HCT116 (cell line): ENCODE measurements around the gene IGLL5. TPM values are rescaled to one million over a fixed set of nuclear protein-coding genes. Genes with fewer than 3 reads are reported as not detected.
A peak's percentile ranks its signal among the peaks of the same experiment; 100 is the strongest.

Experiments used
- ATAC-seq: fragments of 200-7000 bp; cut with Tn5 transposase; 2 replicates; pipeline ENCODE4 v1.9.1; 2020; ENCODE audit warnings: mild to moderate bottlenecking, moderate library complexity
- BruUV-seq: library from RNA; stranded (reverse); fragments of 400-500 nt; replicated peaks from 2 replicates; lab custom pipeline; 2021; lab: Mats Ljungman, UMichigan
- CTCF ChIA-PET: fragments of 300-600 bp; sonication (Branson Sonifier 250); formaldehyde crosslinking; loops from one replicate; lab custom pipeline; 2021; ENCODE audit warnings: antibody characterized with exemption; lab: Charles Lee
- POLR2A ChIA-PET: fragments of 300-600, 350-600 bp; sonication (Branson Sonifier 250); formaldehyde crosslinking; loops from one replicate; lab custom pipeline; 2021; ENCODE audit warnings: antibody characterized with exemption; lab: Charles Lee
- RAD21 ChIA-PET, 2 experiments: fragments of 300-600 bp; sonication (Branson Sonifier 250); formaldehyde crosslinking; loops; one replicate each; lab custom pipeline; 2023; ENCODE audit warnings: low total read pairs in 2 of 2; ENCODE audit not compliant: uncharacterized antibody in 2 of 2, unreplicated experiment in 2 of 2, low non-redundant PET in 1 of 2; lab: Charles Lee
- DNase-seq: peaks from one replicate; pipeline ENCODE4 v3.0.0-alpha.2; 2010; ENCODE audit warnings: low read depth, low spot score
- H2AFZ ChIP-seq: fragments of 200-600 bp; shearing (Covaris generic), sonication (generic); 2 replicates; pipeline ENCODE4 v1.6.1; 2017; ENCODE audit warnings: low read depth, mixed run types, mixed read lengths, antibody characterized with exemption, low read length; ENCODE audit not compliant: poor library complexity, severe bottlenecking
- H3K27ac ChIP-seq: 2 replicates; pipeline ENCODE4 v1.5.1; 2012; ENCODE audit warnings: low read depth, low read length
- H3K27me3 ChIP-seq: fragments of 200-600 bp; sonication (generic); 2 replicates; pipeline ENCODE4 v1.6.1; 2016; ENCODE audit warnings: mixed run types, low read length, mixed read lengths; ENCODE audit not compliant: insufficient read depth
- H3K36me3 ChIP-seq, 2 experiments: fragments of 200-500 bp in 1 of 2; fragments of 200-600 bp in 1 of 2; sonication (Bioruptor generic) in 1 of 2; sonication (generic) in 1 of 2; 2 replicates each; pipeline versions ENCODE4 v1.5.1 to v1.6.1; 2014 to 2016; ENCODE audit warnings: low read length in 2 of 2, inconsistent platforms in 1 of 2, mixed read lengths in 1 of 2, mixed run types in 1 of 2; ENCODE audit not compliant: insufficient read depth in 2 of 2, control insufficient read depth in 1 of 2
- H3K4me1 ChIP-seq, 2 experiments: fragments of 200-600 bp in 1 of 2; sonication (generic) in 1 of 2; 2 replicates each; pipeline versions ENCODE4 v1.5.1 to v1.6.1; 2012 to 2017; ENCODE audit warnings: low read length in 2 of 2, inconsistent platforms in 1 of 2, mild to moderate bottlenecking in 1 of 2, mixed read lengths in 1 of 2, mixed run types in 1 of 2, moderate library complexity in 1 of 2; ENCODE audit not compliant: insufficient read depth in 2 of 2, control insufficient read depth in 1 of 2
- H3K4me2 ChIP-seq: fragments of 200-600 bp; sonication (generic); 2 replicates; pipeline ENCODE4 v1.6.1; 2017; ENCODE audit warnings: mixed run types, low read length, mixed read lengths
- H3K4me3 ChIP-seq, 2 experiments: fragments of 200-600 bp in 1 of 2; sonication (generic) in 1 of 2; replicated peaks in 1 of 2; 2 replicates each; pipeline ENCODE4 v1.5.1; 2011 to 2016; ENCODE audit warnings: low read length in 2 of 2, control low read depth in 1 of 2, low read depth in 1 of 2, mild to moderate bottlenecking in 1 of 2, mixed read lengths in 1 of 2, mixed run types in 1 of 2
- H3K79me2 ChIP-seq: fragments of 200-600 bp; sonication (generic); 2 replicates; pipeline ENCODE4 v1.6.1; 2017; ENCODE audit warnings: mild to moderate bottlenecking, mixed run types, low read length, moderate library complexity, mixed read lengths; ENCODE audit not compliant: insufficient read depth
- H3K9ac ChIP-seq: fragments of 200-600 bp; sonication (generic); 2 replicates; pipeline ENCODE4 v1.6.1; 2016; ENCODE audit warnings: low read length, mixed read lengths
- H3K9me2 ChIP-seq: fragments of 200-600 bp; sonication (generic), shearing (Covaris generic); 2 replicates; pipeline ENCODE4 v1.6.1; 2017; ENCODE audit warnings: mixed run types, mild to moderate bottlenecking, moderate library complexity; ENCODE audit not compliant: insufficient read depth
- H3K9me3 ChIP-seq, 2 experiments: fragments of 200-500 bp in 1 of 2; fragments of 200-600 bp in 1 of 2; sonication (Bioruptor generic) in 1 of 2; sonication (generic) in 1 of 2; 2 replicates each; pipeline ENCODE4 v1.6.1; 2014 to 2017; ENCODE audit warnings: low read length in 2 of 2, mixed read lengths in 2 of 2, inconsistent platforms in 1 of 2, low read depth in 1 of 2, mild to moderate bottlenecking in 1 of 2, mixed run types in 1 of 2, moderate library complexity in 1 of 2; ENCODE audit not compliant: control insufficient read depth in 1 of 2, insufficient read depth in 1 of 2
- H4K20me1 ChIP-seq: fragments of 200-600 bp; sonication (generic), shearing (Covaris generic); 2 replicates; pipeline ENCODE4 v1.6.1; 2017; ENCODE audit warnings: mixed run types, mild to moderate bottlenecking, moderate library complexity; ENCODE audit not compliant: insufficient read depth
- ATF3 ChIP-seq: IDR thresholded peaks from 2 replicates; pipeline ENCODE4 v1.6.1; 2012
- CBX3 ChIP-seq: IDR thresholded peaks from 2 replicates; pipeline ENCODE4 v1.6.1; 2012; ENCODE audit warnings: low read depth
- CEBPB ChIP-seq: IDR thresholded peaks from 2 replicates; pipeline ENCODE4 v1.6.1; 2012; ENCODE audit warnings: low read depth
- EGR1 ChIP-seq: IDR thresholded peaks from 2 replicates; pipeline ENCODE4 v1.6.1; 2012; ENCODE audit warnings: low read depth
- ELF1 ChIP-seq: IDR thresholded peaks from 2 replicates; pipeline ENCODE4 v1.6.1; 2012; ENCODE audit warnings: low read depth, borderline replicate concordance
- EZH2 ChIP-seq: fragments of 200-600 bp; sonication (generic); IDR thresholded peaks from 2 replicates; pipeline ENCODE4 v1.6.1; 2017; ENCODE audit warnings: antibody characterized with exemption, mixed run types
- EZH2phosphoT487 ChIP-seq: fragments of 200-600 bp; IDR thresholded peaks from 2 replicates; pipeline ENCODE4 v1.6.1; 2018; ENCODE audit warnings: antibody characterized with exemption, borderline replicate concordance
- FOSL1 ChIP-seq: IDR thresholded peaks from 2 replicates; pipeline ENCODE4 v1.6.1; 2012; ENCODE audit warnings: low read depth
- MAX ChIP-seq: IDR thresholded peaks from 2 replicates; pipeline ENCODE4 v1.6.1; 2012
- POLR2A ChIP-seq: IDR thresholded peaks from 2 replicates; pipeline ENCODE4 v1.7.0; 2011; ENCODE audit warnings: borderline replicate concordance; ENCODE audit not compliant: insufficient read depth, insufficient read length; ENCODE audit errors: extremely low read depth
- SP1 ChIP-seq: IDR thresholded peaks from 2 replicates; pipeline ENCODE4 v1.6.1; 2012; ENCODE audit warnings: low read depth
- SRF ChIP-seq: IDR thresholded peaks from 2 replicates; pipeline ENCODE4 v1.6.1; 2012; ENCODE audit warnings: low read depth
- TCF7L2 ChIP-seq: IDR thresholded peaks from 2 replicates; pipeline ENCODE4 v1.7.0; 2011; ENCODE audit warnings: borderline replicate concordance, inconsistent platforms; ENCODE audit not compliant: insufficient read depth, insufficient read length; ENCODE audit errors: extremely low read depth
- YY1 ChIP-seq: IDR thresholded peaks from 2 replicates; pipeline ENCODE4 v1.6.1; 2011; ENCODE audit warnings: low read length, low read depth, moderate library complexity, mild to moderate bottlenecking; ENCODE audit not compliant: insufficient replicate concordance; ENCODE audit errors: extremely low read depth
- ZFX ChIP-seq: fragments of 450-650 bp; IDR thresholded peaks from 2 replicates; pipeline ENCODE4 v1.6.1; 2017
- ZNF274 ChIP-seq: fragments of 200-500 bp; sonication (Bioruptor generic); IDR thresholded peaks from 2 replicates; pipeline ENCODE4 v1.6.1; 2014; ENCODE audit warnings: mild to moderate bottlenecking, low read depth, low read length, inconsistent platforms
- intact Hi-C: fragments of 100-400 bp; cut with micrococcal nuclease; formaldehyde crosslinking; loops from 2 replicates; pipeline ENCODE4 v1.10.0; 2022
- total RNA-seq: library from RNA; stranded (reverse); gene quantifications from one replicate; pipeline ENCODE4 v1.2.1, GENCODE V29; 2021; ENCODE audit not compliant: unreplicated experiment
- TF ChIP-seq, protein P1 (sequence below): IDR thresholded peaks from 2 replicates; pipeline ENCODE4 v1.6.1; 2012; ENCODE audit warnings: low read depth
- TF ChIP-seq, protein P2 (sequence below), 3 experiments: fragments of 200-600 bp in 1 of 3; sonication (generic) in 1 of 3; IDR thresholded peaks in 2 of 3; conservative IDR thresholded peaks in 1 of 3; 2 replicates each; pipeline ENCODE4 v1.5.1; 2012 to 2017; ENCODE audit warnings: low read depth in 2 of 3, low read length in 2 of 3, antibody characterized with exemption in 1 of 3, borderline replicate concordance in 1 of 3, control low read depth in 1 of 3, mild to moderate bottlenecking in 1 of 3, mixed read lengths in 1 of 3, mixed run types in 1 of 3, moderate library complexity in 1 of 3; ENCODE audit not compliant: insufficient read depth in 1 of 3

IGLL5 gene
- total RNA-seq, 1 experiment from 2014 or later, result not detected

DNA sequence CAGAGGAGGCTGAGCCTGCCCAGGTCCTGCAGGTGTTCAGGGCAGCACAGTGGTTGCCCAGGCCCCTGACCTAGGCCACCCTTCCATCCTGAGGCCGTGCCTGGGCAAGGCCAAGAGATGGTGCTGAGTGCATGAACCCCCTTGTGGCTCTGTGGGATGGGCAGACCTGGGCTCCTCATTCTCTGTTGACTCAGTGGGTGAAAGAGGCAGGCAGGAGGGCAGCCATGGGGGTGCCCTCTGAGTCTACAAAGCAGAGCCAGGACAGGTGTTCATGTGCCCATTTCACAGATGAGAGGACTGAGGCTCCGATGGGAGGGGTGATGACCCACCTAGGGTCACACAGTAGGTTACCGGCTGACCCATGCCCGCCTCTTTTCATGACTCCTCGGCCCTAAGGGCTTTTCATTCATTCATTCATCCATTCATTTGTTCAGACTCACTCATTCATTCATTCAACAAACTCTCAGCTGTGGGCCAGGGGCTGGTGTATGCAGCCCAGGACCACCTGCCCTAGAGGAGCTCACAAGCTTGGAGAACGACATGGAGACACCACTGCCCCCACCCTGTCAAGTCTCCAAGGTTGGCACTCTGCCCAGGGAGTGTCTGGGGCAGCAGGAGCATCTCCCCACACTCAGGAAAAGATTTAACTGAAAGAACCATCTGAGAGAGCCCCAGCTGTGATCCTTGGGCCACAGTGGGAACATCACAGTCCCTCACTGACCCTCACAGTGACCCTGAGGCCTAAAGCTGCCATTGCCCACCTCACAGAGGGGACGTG lies 40.5 kb downstream of the IGLL5 start:
- DNase-seq, result no peak
- ATAC-seq, result no peak

More for the DNA sequence above, 40.5 kb downstream of the IGLL5 start:
- Histone ChIP-seq H3K9me2 (no peaks in the 10 kb centered on the region), H2AFZ (no peak overlapping the region), H3K27me3 (no peaks in the 10 kb centered on the region), H3K4me2 (peak overlapping the region; percentile 53), H3K27ac (no peak overlapping the region), H3K4me3 (no peak overlapping the region), H4K20me1 (no peaks in the 10 kb centered on the region), H3K79me2 (no peaks in the 10 kb centered on the region), H3K9me3 (no peaks in the 10 kb centered on the region), H3K9ac (no peak overlapping the region), H3K4me1 (peaks cover 0 to 11% of the 10 kb centered on the region in 2 experiments; a peak in 2 of 4 replicates), H3K36me3 (no peaks in the 10 kb centered on the region)
- ChIA-PET CTCF (interaction anchor here (1.2 kb wide), 1 partner anchor 51 kb away, joined by 3 read pairs; no protein-coding TSS in a partner anchor), POLR2A (no interaction called here), RAD21 (no interaction called here)
- intact Hi-C loops, result no loop called here
- TF ChIP-seq ELF1 (no peak), SP1 (no peak), CBX3 (no peak), EGR1 (no peak), MAX (no peak), EZH2 (no peak), TCF7L2 (no peak), CEBPB (no peak), SRF (no peak), FOSL1 (no peak), ATF3 (no peak), YY1 (no peak), POLR2A (no peak), ZNF274 (no peak), ZFX (no peak), EZH2phosphoT487 (no peak)
- TF ChIP-seq, protein P1, sequence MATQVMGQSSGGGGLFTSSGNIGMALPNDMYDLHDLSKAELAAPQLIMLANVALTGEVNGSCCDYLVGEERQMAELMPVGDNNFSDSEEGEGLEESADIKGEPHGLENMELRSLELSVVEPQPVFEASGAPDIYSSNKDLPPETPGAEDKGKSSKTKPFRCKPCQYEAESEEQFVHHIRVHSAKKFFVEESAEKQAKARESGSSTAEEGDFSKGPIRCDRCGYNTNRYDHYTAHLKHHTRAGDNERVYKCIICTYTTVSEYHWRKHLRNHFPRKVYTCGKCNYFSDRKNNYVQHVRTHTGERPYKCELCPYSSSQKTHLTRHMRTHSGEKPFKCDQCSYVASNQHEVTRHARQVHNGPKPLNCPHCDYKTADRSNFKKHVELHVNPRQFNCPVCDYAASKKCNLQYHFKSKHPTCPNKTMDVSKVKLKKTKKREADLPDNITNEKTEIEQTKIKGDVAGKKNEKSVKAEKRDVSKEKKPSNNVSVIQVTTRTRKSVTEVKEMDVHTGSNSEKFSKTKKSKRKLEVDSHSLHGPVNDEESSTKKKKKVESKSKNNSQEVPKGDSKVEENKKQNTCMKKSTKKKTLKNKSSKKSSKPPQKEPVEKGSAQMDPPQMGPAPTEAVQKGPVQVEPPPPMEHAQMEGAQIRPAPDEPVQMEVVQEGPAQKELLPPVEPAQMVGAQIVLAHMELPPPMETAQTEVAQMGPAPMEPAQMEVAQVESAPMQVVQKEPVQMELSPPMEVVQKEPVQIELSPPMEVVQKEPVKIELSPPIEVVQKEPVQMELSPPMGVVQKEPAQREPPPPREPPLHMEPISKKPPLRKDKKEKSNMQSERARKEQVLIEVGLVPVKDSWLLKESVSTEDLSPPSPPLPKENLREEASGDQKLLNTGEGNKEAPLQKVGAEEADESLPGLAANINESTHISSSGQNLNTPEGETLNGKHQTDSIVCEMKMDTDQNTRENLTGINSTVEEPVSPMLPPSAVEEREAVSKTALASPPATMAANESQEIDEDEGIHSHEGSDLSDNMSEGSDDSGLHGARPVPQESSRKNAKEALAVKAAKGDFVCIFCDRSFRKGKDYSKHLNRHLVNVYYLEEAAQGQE, result no peak
- TF ChIP-seq, protein P2, sequence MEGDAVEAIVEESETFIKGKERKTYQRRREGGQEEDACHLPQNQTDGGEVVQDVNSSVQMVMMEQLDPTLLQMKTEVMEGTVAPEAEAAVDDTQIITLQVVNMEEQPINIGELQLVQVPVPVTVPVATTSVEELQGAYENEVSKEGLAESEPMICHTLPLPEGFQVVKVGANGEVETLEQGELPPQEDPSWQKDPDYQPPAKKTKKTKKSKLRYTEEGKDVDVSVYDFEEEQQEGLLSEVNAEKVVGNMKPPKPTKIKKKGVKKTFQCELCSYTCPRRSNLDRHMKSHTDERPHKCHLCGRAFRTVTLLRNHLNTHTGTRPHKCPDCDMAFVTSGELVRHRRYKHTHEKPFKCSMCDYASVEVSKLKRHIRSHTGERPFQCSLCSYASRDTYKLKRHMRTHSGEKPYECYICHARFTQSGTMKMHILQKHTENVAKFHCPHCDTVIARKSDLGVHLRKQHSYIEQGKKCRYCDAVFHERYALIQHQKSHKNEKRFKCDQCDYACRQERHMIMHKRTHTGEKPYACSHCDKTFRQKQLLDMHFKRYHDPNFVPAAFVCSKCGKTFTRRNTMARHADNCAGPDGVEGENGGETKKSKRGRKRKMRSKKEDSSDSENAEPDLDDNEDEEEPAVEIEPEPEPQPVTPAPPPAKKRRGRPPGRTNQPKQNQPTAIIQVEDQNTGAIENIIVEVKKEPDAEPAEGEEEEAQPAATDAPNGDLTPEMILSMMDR (IDR thresholded peaks at IDR 0.05 in 2 of 3, conservative IDR thresholded peaks at IDR 0.05 in 1 of 3; ENCODE audit: borderline replicate concordance in 1 of 3, insufficient read depth in 1 of 3, low read depth in 2 of 3, low read length in 2 of 3), result no peak
- no TSS peak for BruUV-seq
